Retinal pigment epithelial cell (primary cell): ENCODE results near the gene WDR70.

Source experiments
- DNase-seq: peaks from one replicate; pipeline ENCODE4 v3.0.0-alpha.2; 2010; ENCODE audit warnings: low read depth
- H3K4me3 ChIP-seq: 2 replicates; pipeline ENCODE4 v1.5.1; 2011; ENCODE audit warnings: mild to moderate bottlenecking, low read length, control low read depth, moderate library complexity
- TF ChIP-seq, protein P1 (sequence below): conservative IDR thresholded peaks from 2 replicates; pipeline ENCODE4 v1.5.1; 2011; ENCODE audit warnings: low read depth, low read length, control low read depth, inconsistent platforms

The WDR70 gene

DNA sequence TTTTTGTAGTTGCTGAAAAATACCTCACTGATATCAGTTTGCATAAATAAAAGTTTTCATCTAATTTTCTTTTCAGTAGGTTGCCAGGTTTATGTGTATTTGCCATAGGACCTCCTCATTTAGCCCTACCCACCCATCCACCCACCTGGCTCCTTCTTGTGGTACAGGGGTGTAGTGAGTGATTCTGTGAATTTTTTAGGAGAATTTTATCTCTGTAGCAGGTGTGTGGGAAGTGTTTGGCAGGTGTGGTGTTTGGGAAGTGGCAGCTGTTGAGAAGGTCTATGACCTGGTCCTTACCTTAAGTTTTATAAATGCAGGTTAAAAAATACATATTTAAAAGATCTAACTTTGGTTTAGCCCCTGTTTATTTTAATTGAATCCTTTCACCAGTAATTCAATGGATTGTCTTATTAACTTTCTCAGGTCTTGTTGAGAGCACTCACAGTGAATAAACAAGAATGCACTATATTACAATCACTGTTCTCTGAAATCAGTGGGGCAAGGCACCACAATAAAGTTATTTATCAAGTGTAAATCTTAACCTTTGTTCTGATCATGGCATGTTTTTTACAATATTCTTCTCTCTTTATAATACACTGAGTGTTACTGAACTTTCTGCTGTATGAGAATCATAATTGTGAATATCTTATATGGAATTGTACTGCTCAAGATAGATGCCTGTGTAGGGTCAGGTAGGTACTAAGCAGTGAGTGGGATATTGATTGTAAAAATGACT, 189.1 kb downstream of the WDR70 start:
- no peak overlapping the region for H3K4me3 ChIP-seq
- TF ChIP-seq, protein P1, sequence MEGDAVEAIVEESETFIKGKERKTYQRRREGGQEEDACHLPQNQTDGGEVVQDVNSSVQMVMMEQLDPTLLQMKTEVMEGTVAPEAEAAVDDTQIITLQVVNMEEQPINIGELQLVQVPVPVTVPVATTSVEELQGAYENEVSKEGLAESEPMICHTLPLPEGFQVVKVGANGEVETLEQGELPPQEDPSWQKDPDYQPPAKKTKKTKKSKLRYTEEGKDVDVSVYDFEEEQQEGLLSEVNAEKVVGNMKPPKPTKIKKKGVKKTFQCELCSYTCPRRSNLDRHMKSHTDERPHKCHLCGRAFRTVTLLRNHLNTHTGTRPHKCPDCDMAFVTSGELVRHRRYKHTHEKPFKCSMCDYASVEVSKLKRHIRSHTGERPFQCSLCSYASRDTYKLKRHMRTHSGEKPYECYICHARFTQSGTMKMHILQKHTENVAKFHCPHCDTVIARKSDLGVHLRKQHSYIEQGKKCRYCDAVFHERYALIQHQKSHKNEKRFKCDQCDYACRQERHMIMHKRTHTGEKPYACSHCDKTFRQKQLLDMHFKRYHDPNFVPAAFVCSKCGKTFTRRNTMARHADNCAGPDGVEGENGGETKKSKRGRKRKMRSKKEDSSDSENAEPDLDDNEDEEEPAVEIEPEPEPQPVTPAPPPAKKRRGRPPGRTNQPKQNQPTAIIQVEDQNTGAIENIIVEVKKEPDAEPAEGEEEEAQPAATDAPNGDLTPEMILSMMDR: no peak
- DNase-seq: no peak

DNA sequence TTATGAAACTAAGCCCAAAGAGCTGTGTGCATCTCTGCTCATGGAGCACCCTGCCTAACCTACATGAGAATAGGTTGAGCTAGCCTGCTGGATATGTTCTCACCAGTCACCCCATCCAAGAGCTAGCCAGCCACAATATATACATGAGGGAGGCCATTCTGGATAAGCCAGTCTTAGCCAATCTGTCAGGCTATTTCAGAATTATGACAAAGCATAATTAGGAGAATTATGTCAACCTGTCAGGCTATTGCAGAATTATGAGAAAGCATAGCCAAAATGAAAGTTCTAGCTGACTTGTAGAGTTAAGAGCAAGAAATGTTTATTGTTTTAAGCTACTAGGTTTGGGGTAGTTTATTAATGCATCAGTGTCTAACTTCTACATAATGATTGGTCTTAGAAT, 189.8 kb downstream of the WDR70 start:
- TF ChIP-seq, protein P1: no peak
- DNase-seq: no peak

DNA sequence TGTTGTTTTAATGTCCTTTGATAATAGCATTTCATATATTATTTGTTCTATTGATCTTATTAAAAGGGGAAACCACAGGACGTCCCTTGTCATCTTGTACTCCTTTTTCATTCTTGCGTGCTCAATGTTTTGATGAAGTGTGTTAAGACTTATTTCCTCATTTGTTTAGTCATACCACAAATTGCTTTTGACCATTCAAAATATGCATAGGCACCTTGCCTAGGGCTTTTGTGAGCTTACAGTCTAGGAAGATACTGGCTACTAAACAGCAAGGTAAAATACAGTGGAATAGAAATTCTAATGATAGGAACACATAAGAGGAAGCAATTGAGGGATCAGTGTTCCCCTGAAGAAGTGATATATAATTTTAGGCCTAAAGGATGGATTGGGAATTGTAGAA, 190.3 kb downstream of the WDR70 start:
- no peak for DNase-seq
- TF ChIP-seq, protein P1: no peak

More for the DNA sequence above, 189.8 kb downstream of the WDR70 start:
- H3K4me3 ChIP-seq: no peak overlapping the region

GRCh38 chr5:37570597-37570996, 191.5 kb downstream of the WDR70 start:
- TF ChIP-seq, protein P1: no peak
- no peak for DNase-seq
- no peak overlapping the region for H3K4me3 ChIP-seq

More for the DNA sequence above, 190.3 kb downstream of the WDR70 start:
- no peak overlapping the region for H3K4me3 ChIP-seq

- no peak overlapping the region for H3K4me3 ChIP-seq
- TF ChIP-seq, protein P1: no peak
- no peak for DNase-seq
These were observed 192.9 kb downstream of the WDR70 start for GRCh38 chr5:37571985-37572384.

GRCh38 chr5:37575541-37576489, 196.7 kb downstream of the WDR70 start:
- DNase-seq: no peak
- H3K4me3 ChIP-seq: no peak overlapping the region
- TF ChIP-seq, protein P1: no peak
